A673 (cell line): ENCODE results near the gene PARD6B. TPM values are rescaled to one million over a fixed set of nuclear protein-coding genes. Genes with fewer than 3 reads are reported as not detected.
"Not testable (repeated sequence)": the region's sequence is repeated elsewhere in the genome, so short reads cannot be mapped to it uniquely, and the experiment has no call there.

Experiments
- BruUV-seq: library from RNA; stranded (reverse); fragments of 400-500 nt; replicated peaks from 2 replicates; lab custom pipeline; 2021; lab: Mats Ljungman, UMichigan
- CTCF ChIA-PET: fragments of 300-600 bp; sonication (Branson Sonifier 250); formaldehyde crosslinking; loops from one replicate; lab custom pipeline; 2022; ENCODE audit warnings: antibody characterized with exemption; lab: Charles Lee
- POLR2A ChIA-PET: fragments of 300-600 bp; sonication (Branson Sonifier 250); formaldehyde crosslinking; loops from one replicate; lab custom pipeline; 2022; ENCODE audit warnings: antibody characterized with exemption; ENCODE audit not compliant: low non-redundant PET; lab: Charles Lee
- DNase-seq: peaks from one replicate; pipeline ENCODE4 v3.0.0-alpha.2; 2015; ENCODE audit warnings: low spot score
- H3K27ac ChIP-seq: fragments of 200-600 bp; sonication (generic); 2 replicates; pipeline ENCODE4 v1.5.1; 2016; ENCODE audit warnings: mixed run types, low read depth, mild to moderate bottlenecking, mixed read lengths, antibody characterized with exemption, low read length; ENCODE audit not compliant: poor library complexity, severe bottlenecking
- H3K27me3 ChIP-seq: fragments of 200-600 bp; sonication (generic); replicated peaks from 2 replicates; pipeline ENCODE4 v1.6.1; 2017; ENCODE audit warnings: mixed run types, low read depth, mild to moderate bottlenecking, mixed read lengths, antibody characterized with exemption, low read length; ENCODE audit not compliant: insufficient read depth, poor library complexity
- H3K36me3 ChIP-seq: fragments of 200-600 bp; sonication (generic); 2 replicates; pipeline ENCODE4 v1.6.1; 2016; ENCODE audit warnings: mixed run types, mild to moderate bottlenecking, mixed read lengths, antibody characterized with exemption, low read length; ENCODE audit not compliant: insufficient read depth, poor library complexity, severe bottlenecking
- H3K4me1 ChIP-seq: fragments of 200-600 bp; sonication (generic); 2 replicates; pipeline ENCODE4 v1.6.1; 2017; ENCODE audit warnings: mixed run types, mild to moderate bottlenecking, mixed read lengths, antibody characterized with exemption, low read length; ENCODE audit not compliant: insufficient read depth, poor library complexity, severe bottlenecking
- H3K4me3 ChIP-seq: fragments of 200-600 bp; sonication (generic); 2 replicates; pipeline ENCODE4 v1.5.1; 2016; ENCODE audit warnings: low read depth, mixed run types, mild to moderate bottlenecking, mixed read lengths, low read length; ENCODE audit not compliant: poor library complexity, severe bottlenecking
- H3K9me3 ChIP-seq: fragments of 200-600 bp; sonication (generic); 2 replicates; pipeline ENCODE4 v1.6.1; 2016; ENCODE audit warnings: mixed run types, low read depth, mild to moderate bottlenecking, mixed read lengths, antibody characterized with exemption, low read length; ENCODE audit not compliant: poor library complexity, severe bottlenecking
- CTCF ChIP-seq: fragments of 300-800, 200-600 bp; sonication (generic); conservative IDR thresholded peaks from 2 replicates; pipeline ENCODE4 v1.5.1; 2017; ENCODE audit warnings: low read depth, mild to moderate bottlenecking, antibody characterized with exemption, low read length, moderate library complexity, mixed read lengths
- EZH2 ChIP-seq: fragments of 200-600 bp; sonication (generic); IDR thresholded peaks from 2 replicates; pipeline ENCODE4 v1.6.1; 2017; ENCODE audit warnings: borderline replicate concordance, low read depth, mild to moderate bottlenecking, mixed read lengths, antibody characterized with exemption, low read length; ENCODE audit not compliant: poor library complexity, severe bottlenecking
- intact Hi-C: fragments of 100-400 bp; cut with micrococcal nuclease; formaldehyde crosslinking; loops from one replicate; pipeline ENCODE4 v1.10.0; 2022; ENCODE audit not compliant: unreplicated experiment
- total RNA-seq: library from RNA; stranded (reverse); gene quantifications from 2 replicates; pipeline ENCODE4 v1.2.3, GENCODE V29; 2021

PARD6B gene
- total RNA-seq, 1 experiment from 2014 or later, result 28.1 TPM

DNA sequence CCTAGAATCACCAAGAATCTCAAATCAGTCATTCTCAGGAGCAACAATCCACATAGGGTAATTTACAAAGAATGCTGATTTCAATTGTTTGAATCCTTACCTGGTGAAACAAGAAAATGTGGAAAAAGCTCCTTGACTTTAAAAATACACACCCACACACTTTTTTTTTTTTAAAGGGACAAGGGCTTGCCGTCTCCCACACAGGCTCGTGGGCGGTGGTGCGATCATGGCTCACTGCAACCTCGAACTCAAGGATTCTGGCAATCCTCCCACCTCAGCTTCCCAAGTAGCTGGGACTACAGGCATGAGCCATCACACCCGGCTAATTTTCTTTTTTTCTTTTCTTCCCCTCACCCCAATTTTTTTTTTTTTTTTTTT is 30.7 kb downstream of the PARD6B start:
- no peak for DNase-seq
- ChIA-PET CTCF (no interaction called here), POLR2A (no interaction called here)
- no TSS peak for BruUV-seq
- intact Hi-C loops, result no loop called here
- Histone ChIP-seq H3K27me3 (no peaks in the 10 kb centered on the region), H3K27ac (peak overlapping the region; percentile 24), H3K36me3 (no peaks in the 10 kb centered on the region), H3K4me1 (peaks cover 32% of the 10 kb centered on the region), H3K4me3 (no peak overlapping the region), H3K9me3 (no peaks in the 10 kb centered on the region)
- TF ChIP-seq EZH2, result no peak
- TF ChIP-seq CTCF, result no peak

- CTCF ChIA-PET, result no interaction called here
- H3K4me3 ChIP-seq, result no peak overlapping the region
- H3K36me3 ChIP-seq, result no peaks in the 10 kb centered on the region
- TF ChIP-seq EZH2 (no peak), CTCF (no peak)
- peaks cover 38% of the 10 kb centered on the region for H3K4me1 ChIP-seq
- DNase-seq, result no peak
- no TSS peak for BruUV-seq
- H3K27me3 ChIP-seq, result no peaks in the 10 kb centered on the region
- intact Hi-C loops, result no loop called here
- no peaks in the 10 kb centered on the region for H3K9me3 ChIP-seq
- POLR2A ChIA-PET, result no interaction called here
- peak overlapping the region; percentile 65 for H3K27ac ChIP-seq
Observed at GRCh38 chr20:50762435-50763220, 31.2 kb downstream of the PARD6B start.

- H3K9me3 ChIP-seq, H3K4me3 ChIP-seq, H3K27ac ChIP-seq, H3K36me3 ChIP-seq, H3K27me3 ChIP-seq, POLR2A ChIA-PET, intact Hi-C loops, BruUV-seq, DNase-seq, CTCF ChIA-PET: not testable (repeated sequence)
- H3K4me1 ChIP-seq, result peaks cover 43% of the 10 kb centered on the region
Observed at GRCh38 chr20:50763550-50764458, 32.4 kb downstream of the PARD6B start.

- POLR2A ChIA-PET, DNase-seq, H3K9me3 ChIP-seq, H3K27me3 ChIP-seq, intact Hi-C loops, H3K36me3 ChIP-seq, BruUV-seq, CTCF ChIA-PET, H3K4me3 ChIP-seq: not testable (repeated sequence)
- peaks cover 43% of the 10 kb centered on the region for H3K4me1 ChIP-seq
- H3K27ac ChIP-seq, result peak overlapping the region; percentile 52
Observed at GRCh38 chr20:50765251-50765650, 33.9 kb downstream of the PARD6B start.
